IgD-negative memory B cell (primary cell): ENCODE results near the gene DROSHA. TPM values are rescaled to one million over a fixed set of nuclear protein-coding genes. Genes with fewer than 3 reads are reported as not detected.
"Not testable (repeated sequence)": the region's sequence is repeated elsewhere in the genome, so short reads cannot be mapped to it uniquely, and the experiment has no call there.

ENCODE experiments used
- H3K27ac Mint-ChIP-seq, 3 donors: one replicate each; pipeline ENCODE4 v1.8.0; 2020 to 2022; ENCODE audit warnings: mild to moderate bottlenecking in 3 of 3, mixed read lengths in 3 of 3, moderate library complexity in 1 of 3
- H3K27me3 Mint-ChIP-seq: one replicate; pipeline ENCODE4 v1.8.0; 2021; ENCODE audit warnings: mixed read lengths
- H3K36me3 Mint-ChIP-seq: one replicate; pipeline ENCODE4 v1.8.0; 2020; ENCODE audit warnings: mild to moderate bottlenecking, mixed read lengths
- H3K4me1 Mint-ChIP-seq, 3 donors: one replicate each; pipeline ENCODE4 v1.8.0; 2020 to 2022; ENCODE audit warnings: mixed read lengths in 3 of 3, mild to moderate bottlenecking in 1 of 3
- H3K4me3 Mint-ChIP-seq, 4 donors: one replicate each; pipeline ENCODE4 v1.8.0; 2020 to 2022; ENCODE audit warnings: mild to moderate bottlenecking in 4 of 4, mixed read lengths in 4 of 4, moderate library complexity in 3 of 4
- H3K9me3 Mint-ChIP-seq, 3 donors: one replicate each; pipeline ENCODE4 v1.8.0; 2020 to 2021; ENCODE audit warnings: mixed read lengths in 3 of 3, mild to moderate bottlenecking in 1 of 3
- polyA plus RNA-seq: library from polyadenylated mRNA; unstranded; fragments of 300-500 nt; fragmentation: Illumina TruSeq; gene quantifications from one replicate; pipeline ENCODE4 v1.2.3, GENCODE V29; 2021

Gene DROSHA
- polyA plus RNA-seq, 1 donor from 2014 or later, result 14.7 TPM

DNA sequence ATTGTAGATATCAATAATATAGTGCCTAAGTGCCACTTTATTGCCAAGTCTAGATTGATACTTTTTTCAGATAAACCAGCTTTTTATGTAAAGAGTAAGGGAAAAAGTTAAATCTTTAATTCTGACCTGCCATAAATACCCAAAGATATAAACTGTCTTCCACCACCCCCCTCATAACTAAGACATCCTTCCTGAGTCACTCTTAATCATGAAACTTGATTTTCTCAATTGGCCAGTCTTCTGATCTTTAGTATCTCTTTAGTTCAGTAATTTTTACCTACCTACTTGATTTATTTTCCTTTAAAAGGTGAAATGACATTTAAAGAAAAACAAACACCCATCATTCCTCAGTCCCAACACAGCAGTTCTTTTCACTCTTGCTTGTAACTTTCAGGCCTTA is 22.0 kb upstream of the DROSHA start:
- Mint-ChIP-seq H3K9me3 (no peaks in the 10 kb centered on the region), H3K27me3 (no peaks in the 10 kb centered on the region), H3K4me1 (no peaks in the 10 kb centered on the region), H3K36me3 (peaks cover 18% of the 10 kb centered on the region), H3K4me3 (no peak overlapping the region), H3K27ac (no peak overlapping the region)

DNA sequence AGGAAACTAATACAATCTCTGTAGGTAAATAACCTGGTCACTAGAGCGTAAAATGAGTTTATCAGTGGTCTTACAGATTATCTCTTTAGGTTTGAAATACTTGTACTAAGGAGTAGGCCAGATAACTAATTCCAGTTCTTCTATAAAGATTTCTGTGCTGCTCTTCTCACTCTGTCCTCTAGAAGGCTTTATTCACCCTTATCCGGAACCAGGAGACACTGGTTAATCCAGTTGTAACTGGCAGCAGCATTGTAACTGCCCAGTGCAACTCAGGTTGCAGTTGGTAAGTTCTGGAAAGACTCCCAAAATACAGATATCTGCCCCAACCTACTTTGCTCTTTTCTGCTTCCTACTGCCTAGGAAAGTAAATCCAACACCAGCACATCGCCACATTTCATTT is 20.0 kb upstream of the DROSHA start:
- Mint-ChIP-seq H3K27ac (no peak overlapping the region), H3K4me3 (no peak overlapping the region), H3K36me3 (peaks cover 26% of the 10 kb centered on the region), H3K27me3 (no peaks in the 10 kb centered on the region), H3K9me3 (peaks cover 0 to 3% (median 0%) of the 10 kb centered on the region in 3 donors), H3K4me1 (no peaks in the 10 kb centered on the region)

DNA sequence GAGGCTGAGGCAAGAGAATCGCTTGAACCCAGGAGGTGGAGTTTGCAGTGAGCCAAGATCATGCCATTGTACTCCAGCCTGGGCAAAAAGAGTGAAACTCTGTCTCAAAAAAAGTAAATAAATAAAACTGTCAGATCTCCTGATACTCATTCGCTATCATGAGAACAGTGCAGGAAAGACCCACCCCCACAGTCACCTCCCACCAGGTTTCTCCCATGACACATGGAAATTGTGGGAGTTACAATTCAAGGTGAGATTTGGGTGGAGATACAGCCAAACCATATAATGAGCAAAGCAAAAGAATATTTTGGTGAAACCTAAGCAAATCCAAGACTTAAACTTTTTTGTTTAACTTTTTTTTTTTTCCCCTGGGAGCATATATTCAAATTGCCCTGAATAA is 17.2 kb upstream of the DROSHA start:
- not testable (repeated sequence) for H3K27ac Mint-ChIP-seq, H3K9me3 Mint-ChIP-seq, H3K4me1 Mint-ChIP-seq, H3K4me3 Mint-ChIP-seq, H3K27me3 Mint-ChIP-seq
- peaks cover 18% of the 10 kb centered on the region for H3K36me3 Mint-ChIP-seq

DNA sequence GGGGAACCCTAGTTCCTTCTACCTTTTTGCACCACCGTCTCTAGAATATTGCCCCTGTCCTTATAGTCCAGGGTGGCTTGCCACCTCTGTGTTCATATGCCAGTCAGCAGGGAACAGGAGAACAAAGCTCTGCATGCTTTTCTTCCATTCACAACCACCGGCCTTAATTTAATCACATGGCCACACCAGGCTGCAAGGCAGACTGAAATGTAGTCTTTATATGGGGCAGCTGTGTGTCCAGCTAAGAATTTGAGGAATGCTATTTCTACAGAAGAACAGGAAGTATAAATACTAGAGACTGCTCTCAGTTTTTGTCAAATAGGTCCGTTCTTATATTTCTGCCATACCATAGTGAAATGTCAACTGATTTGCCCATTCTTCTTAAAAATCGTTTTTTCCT is 6.0 kb upstream of the DROSHA start:
- no peaks in the 10 kb centered on the region for H3K27me3 Mint-ChIP-seq
- no peak overlapping the region for H3K4me3 Mint-ChIP-seq
- no peaks in the 10 kb centered on the region for H3K9me3 Mint-ChIP-seq
- H3K4me1 Mint-ChIP-seq, result peaks cover 3 to 12% (median 9%) of the 10 kb centered on the region in 3 donors
- no peak overlapping the region for H3K27ac Mint-ChIP-seq
- no peaks in the 10 kb centered on the region for H3K36me3 Mint-ChIP-seq

DNA sequence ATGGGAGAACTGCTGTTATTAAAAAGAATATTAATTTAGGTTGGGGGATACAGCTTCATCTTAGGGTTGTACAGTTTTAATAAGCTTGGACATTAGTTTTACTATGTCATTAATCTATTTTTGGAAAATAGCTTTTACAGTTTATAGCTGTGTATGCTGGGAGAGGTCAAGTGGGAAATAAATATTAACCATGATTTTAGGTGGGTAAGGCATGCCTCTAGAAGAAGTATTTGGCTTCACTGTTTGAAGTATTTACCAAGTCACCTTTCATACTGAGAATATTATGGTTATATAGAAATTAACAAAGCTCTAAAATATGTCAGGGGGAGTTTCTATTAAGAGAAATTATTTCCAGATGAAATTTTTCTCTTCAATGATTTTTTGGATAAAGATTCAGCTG is 5.5 kb upstream of the DROSHA start:
- Mint-ChIP-seq H3K27ac (no peak overlapping the region), H3K9me3 (no peaks in the 10 kb centered on the region), H3K4me1 (peaks cover 7 to 13% (median 10%) of the 10 kb centered on the region in 3 donors), H3K36me3 (no peaks in the 10 kb centered on the region), H3K4me3 (no peak overlapping the region), H3K27me3 (no peaks in the 10 kb centered on the region)

DNA sequence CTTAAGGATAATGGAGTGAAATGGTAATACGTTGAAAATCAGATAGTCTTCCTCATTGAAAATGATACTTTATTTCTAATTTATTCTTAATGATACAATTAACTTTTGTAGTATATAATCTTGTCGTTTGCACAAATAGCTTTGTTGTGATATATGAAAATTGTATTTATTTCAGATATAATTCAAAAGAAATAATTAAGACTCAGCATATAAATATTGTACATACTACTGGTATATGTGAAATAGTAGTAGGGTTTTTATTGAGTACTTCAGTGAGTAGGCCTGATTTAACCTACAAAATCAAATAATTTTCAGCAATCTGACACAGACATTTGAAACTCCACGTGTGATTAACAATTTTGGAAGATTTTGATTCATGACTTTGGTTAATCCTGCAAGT is 5.0 kb upstream of the DROSHA start:
- H3K9me3 Mint-ChIP-seq, result no peaks in the 10 kb centered on the region
- peaks cover 11 to 14% (median 12%) of the 10 kb centered on the region in 3 donors for H3K4me1 Mint-ChIP-seq
- no peaks in the 10 kb centered on the region for H3K27me3 Mint-ChIP-seq
- H3K36me3 Mint-ChIP-seq, result no peaks in the 10 kb centered on the region
- H3K27ac Mint-ChIP-seq, result no peak overlapping the region
- no peak overlapping the region for H3K4me3 Mint-ChIP-seq

DNA sequence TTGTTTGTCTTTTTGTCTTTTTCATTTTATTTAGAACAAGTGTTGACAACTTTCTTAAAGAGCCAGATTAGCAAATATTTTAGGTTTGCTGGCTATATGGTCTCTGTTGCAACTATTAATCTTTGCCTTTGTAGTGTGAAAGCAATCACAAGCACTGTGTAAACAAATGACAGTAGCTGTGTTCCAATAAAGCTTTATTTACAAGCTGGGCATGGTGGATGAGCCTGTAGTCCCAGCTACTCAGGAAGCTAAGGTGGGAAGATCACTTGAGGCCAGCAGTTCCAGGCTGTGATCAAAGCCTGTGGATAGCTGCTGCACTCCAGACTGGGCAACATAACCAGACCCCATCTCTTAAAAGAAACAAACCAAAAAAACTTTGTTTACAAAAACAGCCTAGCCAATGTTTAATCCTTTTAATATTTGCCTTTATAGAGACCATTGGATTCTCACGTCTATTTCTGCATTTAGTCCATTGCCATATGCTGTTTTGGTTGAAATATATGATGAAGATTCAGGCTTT is 2.7 kb upstream of the DROSHA start:
- H3K27me3 Mint-ChIP-seq, result no peaks in the 10 kb centered on the region
- H3K4me3 Mint-ChIP-seq, result peak overlapping the region in 2 of 4 donors; percentile 1 to 68
- H3K36me3 Mint-ChIP-seq, result no peaks in the 10 kb centered on the region
- H3K9me3 Mint-ChIP-seq, result no peaks in the 10 kb centered on the region
- H3K4me1 Mint-ChIP-seq, result peaks cover 25 to 33% (median 27%) of the 10 kb centered on the region in 3 donors
- no peak overlapping the region for H3K27ac Mint-ChIP-seq

DNA sequence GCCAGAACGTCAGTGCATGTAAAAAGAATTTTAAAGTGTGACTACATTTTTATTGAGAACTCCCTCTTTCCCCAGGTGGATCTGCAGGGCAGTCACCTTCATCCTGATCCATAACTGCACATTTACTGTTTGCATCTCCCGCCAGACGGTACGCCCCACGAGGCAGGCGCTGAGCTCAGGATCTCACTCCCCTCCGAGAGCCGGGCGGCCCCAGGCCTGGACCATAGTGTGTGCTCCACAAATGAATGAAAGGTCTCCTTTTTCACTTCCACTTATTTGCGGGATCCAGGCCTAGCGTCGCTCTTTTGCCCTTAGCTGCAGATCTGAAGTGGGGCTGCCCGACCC is 378 bp downstream of the DROSHA start:
- H3K27ac Mint-ChIP-seq, result peak overlapping the region; percentile 91 to 96 (median 91)
- H3K36me3 Mint-ChIP-seq, result peaks cover 10% of the 10 kb centered on the region
- H3K4me3 Mint-ChIP-seq, result peak overlapping the region; percentile 98 to 100 (median 99)
- H3K9me3 Mint-ChIP-seq, result no peaks in the 10 kb centered on the region
- peaks cover 28 to 32% (median 32%) of the 10 kb centered on the region in 3 donors for H3K4me1 Mint-ChIP-seq
- H3K27me3 Mint-ChIP-seq, result no peaks in the 10 kb centered on the region

DNA sequence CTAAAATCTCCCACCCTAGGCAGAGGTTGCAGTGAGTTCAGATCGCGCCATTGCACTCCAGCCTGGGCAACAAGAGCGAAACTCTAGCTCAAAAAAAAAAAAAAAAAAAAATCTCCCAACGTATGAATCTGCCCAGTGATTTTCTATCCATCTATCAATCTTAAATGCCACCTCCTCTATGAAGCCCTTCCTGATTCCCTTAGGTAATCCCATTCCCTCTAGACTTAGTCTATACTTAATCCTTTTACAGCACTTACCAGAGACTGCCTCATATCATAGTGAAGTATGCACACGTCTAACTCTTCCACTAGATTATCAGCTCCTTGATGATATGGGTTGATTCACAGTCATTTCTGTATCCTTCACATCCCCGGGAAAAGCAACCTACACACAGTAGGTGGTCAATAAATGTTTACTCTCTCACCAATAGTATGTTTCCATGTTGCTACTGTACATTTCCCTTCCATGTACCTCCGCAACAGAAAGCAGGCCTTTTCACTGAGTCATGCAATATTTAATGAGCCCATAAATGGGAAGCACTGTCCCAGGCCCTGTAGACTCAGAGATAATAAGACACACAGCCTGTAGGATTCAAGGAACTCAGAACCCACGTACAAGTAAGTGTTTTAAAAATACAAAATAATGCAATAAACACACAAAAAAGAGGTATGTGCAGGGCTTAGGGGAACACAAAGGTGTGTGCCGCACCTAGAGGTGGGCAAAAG is 1.2 kb downstream of the DROSHA start:
- H3K27ac Mint-ChIP-seq, result peak overlapping the region in 1 of 3 donors; percentile 29
- H3K4me3 Mint-ChIP-seq, result peak overlapping the region; percentile 98 to 100 (median 99)
- no peaks in the 10 kb centered on the region for H3K9me3 Mint-ChIP-seq
- H3K27me3 Mint-ChIP-seq, result no peaks in the 10 kb centered on the region
- peaks cover 10% of the 10 kb centered on the region for H3K36me3 Mint-ChIP-seq
- H3K4me1 Mint-ChIP-seq, result peaks cover 31 to 32% (median 32%) of the 10 kb centered on the region in 3 donors

DNA sequence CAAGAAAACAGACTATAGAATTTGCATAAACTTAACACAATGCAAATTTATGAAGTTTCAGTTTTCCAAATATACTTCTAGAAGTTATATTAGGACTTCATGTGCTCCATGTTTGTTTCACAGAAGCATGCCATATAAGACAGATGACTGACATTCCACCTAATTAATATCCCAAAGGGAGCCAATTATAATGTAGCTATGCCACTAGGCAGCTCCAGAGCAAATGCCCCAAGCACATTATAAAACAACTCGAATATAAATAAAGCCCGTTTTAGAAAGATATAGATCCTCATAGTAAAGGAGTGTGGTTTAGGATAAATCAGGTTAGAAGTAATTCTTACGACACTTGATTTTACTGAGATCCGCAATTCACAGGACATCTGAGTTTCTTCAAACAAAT is 8.9 kb downstream of the DROSHA start:
- H3K9me3 Mint-ChIP-seq, result no peaks in the 10 kb centered on the region
- peaks cover 2 to 13% (median 4%) of the 10 kb centered on the region in 3 donors for H3K4me1 Mint-ChIP-seq
- peaks cover 13% of the 10 kb centered on the region for H3K36me3 Mint-ChIP-seq

DNA sequence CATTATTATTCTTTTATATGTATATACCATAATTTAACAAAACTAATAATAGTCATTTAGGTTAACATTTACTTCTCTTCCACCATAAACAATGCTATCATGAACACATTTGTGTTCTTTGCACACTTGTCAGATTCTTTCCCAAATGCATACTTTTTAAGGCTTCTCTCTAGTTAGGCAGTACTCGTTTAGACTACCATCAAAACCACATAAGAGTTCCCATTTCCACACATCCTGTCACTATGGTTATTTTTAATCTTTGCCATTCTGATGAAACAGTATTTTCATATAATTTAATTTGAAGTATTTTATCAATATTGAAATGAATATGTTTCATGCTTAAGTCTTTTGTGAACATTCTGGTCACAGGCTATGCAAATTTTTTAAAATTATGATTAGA is 15.1 kb downstream of the DROSHA start:
- Mint-ChIP-seq H3K4me3 (no peak overlapping the region), H3K27ac (no peak overlapping the region), H3K27me3 (no peaks in the 10 kb centered on the region), H3K4me1 (peaks cover 0 to 5% (median 2%) of the 10 kb centered on the region in 3 donors), H3K9me3 (no peaks in the 10 kb centered on the region), H3K36me3 (peaks cover 8% of the 10 kb centered on the region)

More for the DNA sequence above, 8.9 kb downstream of the DROSHA start:
- no peak overlapping the region for H3K27ac Mint-ChIP-seq
- no peaks in the 10 kb centered on the region for H3K27me3 Mint-ChIP-seq
- no peak overlapping the region for H3K4me3 Mint-ChIP-seq

DNA sequence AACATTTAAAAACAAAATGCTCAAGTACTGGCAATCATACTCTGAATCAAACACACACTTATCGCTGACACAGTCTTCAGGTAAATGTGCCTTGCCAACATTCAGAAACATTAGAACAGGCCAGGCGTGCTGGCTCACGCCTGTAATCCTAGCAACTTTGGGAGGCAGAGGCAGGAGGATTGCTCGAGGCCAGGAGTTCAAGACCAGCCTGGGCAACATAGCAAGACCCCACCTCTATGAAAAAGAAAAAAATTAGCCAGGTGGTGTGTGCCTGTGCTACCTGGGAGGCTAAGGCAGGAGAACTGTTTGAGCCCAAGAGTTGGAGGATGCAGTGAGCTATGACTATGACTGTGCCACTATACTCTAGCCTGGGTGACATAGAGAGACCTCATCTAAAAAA is 20.6 kb downstream of the DROSHA start:
- Mint-ChIP-seq H3K36me3 (peaks cover 21% of the 10 kb centered on the region), H3K27me3 (no peaks in the 10 kb centered on the region), H3K27ac (no peak overlapping the region), H3K9me3 (no peaks in the 10 kb centered on the region), H3K4me3 (no peak overlapping the region), H3K4me1 (peaks cover 0 to 2% (median 0%) of the 10 kb centered on the region in 3 donors)

DNA sequence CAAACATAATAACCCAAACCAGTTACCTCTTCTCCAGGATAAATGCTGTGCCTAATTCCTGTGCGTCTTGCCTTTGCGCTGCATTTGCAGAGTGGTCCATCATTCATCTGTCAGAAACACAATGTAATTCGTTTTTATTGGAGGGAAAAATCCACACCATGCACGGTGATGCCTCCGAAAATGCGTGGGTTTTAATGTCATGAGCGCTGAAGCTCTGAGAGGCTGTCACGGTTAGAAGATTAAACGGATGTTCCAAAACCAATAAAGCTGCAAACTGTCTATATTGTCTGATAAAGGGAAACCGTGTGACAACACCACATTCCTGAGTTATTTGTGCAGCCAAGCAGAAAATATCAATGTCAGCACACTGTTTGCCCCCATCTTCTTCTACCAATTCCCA is 27.4 kb downstream of the DROSHA start:
- Mint-ChIP-seq H3K27me3 (no peaks in the 10 kb centered on the region), H3K27ac (no peak overlapping the region), H3K4me1 (peaks cover 0 to 2% (median 0%) of the 10 kb centered on the region in 3 donors), H3K4me3 (no peak overlapping the region), H3K36me3 (peaks cover 17% of the 10 kb centered on the region), H3K9me3 (no peaks in the 10 kb centered on the region)

DNA sequence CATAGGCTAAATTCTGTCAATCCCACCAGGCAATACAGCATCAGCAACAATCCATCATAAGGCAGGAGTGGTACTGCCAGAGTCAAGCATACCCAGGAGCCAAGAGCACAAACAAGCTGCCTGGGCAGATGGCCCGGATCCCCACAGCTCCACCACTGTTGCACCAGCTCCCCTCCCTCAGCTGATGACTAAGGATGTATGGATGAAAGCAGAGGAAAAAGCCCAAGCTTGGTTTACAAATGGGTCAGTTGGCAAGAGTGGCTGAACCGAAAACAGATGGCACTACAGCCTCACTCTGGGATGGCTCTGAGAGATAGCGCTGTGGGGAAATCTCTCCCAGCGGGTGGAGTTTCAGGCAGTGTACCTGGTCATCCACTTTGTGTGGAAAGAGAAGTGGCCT is 29.4 kb downstream of the DROSHA start:
- Mint-ChIP-seq H3K4me3 (no peak overlapping the region), H3K27ac (no peak overlapping the region), H3K4me1 (no peaks in the 10 kb centered on the region), H3K36me3 (peaks cover 21% of the 10 kb centered on the region), H3K27me3 (no peaks in the 10 kb centered on the region), H3K9me3 (no peaks in the 10 kb centered on the region)

DNA sequence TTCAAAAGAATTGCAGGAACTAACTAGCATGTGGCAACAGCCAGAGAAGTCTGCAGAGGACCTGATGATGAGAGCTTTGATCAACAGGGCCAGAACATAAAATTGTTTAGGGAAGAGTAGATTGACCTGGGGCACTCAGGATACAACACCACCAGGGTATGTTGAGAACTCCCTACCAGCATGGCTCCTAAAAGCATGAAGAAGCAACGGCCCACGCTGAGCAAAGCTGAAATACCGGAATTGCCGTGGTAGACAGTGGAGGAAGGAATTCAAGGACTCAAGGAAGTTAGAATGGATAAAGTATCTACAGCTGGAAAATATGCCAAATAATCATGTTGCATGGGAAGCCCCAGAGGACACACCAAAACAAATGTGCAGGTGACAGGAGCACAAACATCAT is 31.6 kb downstream of the DROSHA start:
- Mint-ChIP-seq H3K27ac (no peak overlapping the region), H3K36me3 (peaks cover 22% of the 10 kb centered on the region), H3K9me3 (no peaks in the 10 kb centered on the region), H3K27me3 (no peaks in the 10 kb centered on the region), H3K4me1 (no peaks in the 10 kb centered on the region), H3K4me3 (no peak overlapping the region)

DNA sequence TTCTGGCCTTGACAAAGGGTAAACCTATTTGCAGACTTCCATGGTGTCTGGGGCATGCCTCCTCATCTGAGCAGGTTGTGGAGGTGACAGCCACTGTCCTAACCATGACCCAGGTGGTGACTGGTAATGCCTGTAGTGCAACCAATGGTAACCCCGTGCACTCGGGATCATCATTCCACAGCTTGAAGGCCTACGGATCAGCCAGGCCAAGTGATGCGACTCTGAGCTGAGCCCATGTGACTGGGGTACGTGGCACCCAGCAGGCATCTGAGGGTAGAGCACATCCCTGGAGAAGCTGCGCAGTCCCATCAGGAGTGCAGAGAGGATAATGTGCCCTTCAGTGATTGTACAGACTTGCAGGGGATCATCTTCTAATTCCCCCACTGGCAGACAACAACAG is 35.0 kb downstream of the DROSHA start:
- H3K36me3 Mint-ChIP-seq, result peaks cover 26% of the 10 kb centered on the region
- H3K9me3 Mint-ChIP-seq, result no peaks in the 10 kb centered on the region

More for the DNA sequence above, 35.0 kb downstream of the DROSHA start:
- Mint-ChIP-seq H3K27me3 (no peaks in the 10 kb centered on the region), H3K4me1 (no peaks in the 10 kb centered on the region), H3K4me3 (no peak overlapping the region), H3K27ac (no peak overlapping the region)
